Neural crest cell (in vitro differentiated cells): ENCODE data around the gene PNMA6F. TPM values are rescaled to one million over a fixed set of nuclear protein-coding genes. Genes with fewer than 3 reads are reported as not detected.

Experiments
- DNase-seq: peaks from one replicate; pipeline ENCODE4 v3.0.0; 2021; ENCODE audit warnings: low read depth, mixed read lengths, low spot score
- H3K27ac Mint-ChIP-seq: one replicate; pipeline ENCODE4 v1.8.0; 2021; ENCODE audit warnings: mild to moderate bottlenecking, mixed read lengths; ENCODE audit not compliant: unreplicated experiment
- H3K27me3 Mint-ChIP-seq: 2 replicates; pipeline ENCODE4 v1.8.0; 2021; ENCODE audit warnings: low read depth, mild to moderate bottlenecking, mixed read lengths
- H3K36me3 Mint-ChIP-seq: 2 replicates; pipeline ENCODE4 v1.8.0; 2021; ENCODE audit warnings: low read depth, mild to moderate bottlenecking, mixed read lengths
- H3K4me1 Mint-ChIP-seq: 2 replicates; pipeline ENCODE4 v1.8.0; 2021; ENCODE audit warnings: mixed read lengths
- H3K4me3 Mint-ChIP-seq: one replicate; pipeline ENCODE4 v1.8.0; 2021; ENCODE audit warnings: mild to moderate bottlenecking, mixed read lengths
- H3K9me3 Mint-ChIP-seq: 2 replicates; pipeline ENCODE4 v1.8.0; 2021; ENCODE audit warnings: mixed read lengths
- CTCF ChIP-seq: fragments of 200-600 bp; sonication (generic); conservative IDR thresholded peaks from 2 replicates; pipeline ENCODE4 v1.5.0; 2021; ENCODE audit warnings: antibody characterized with exemption, mild to moderate bottlenecking
- long read RNA-seq: library from polyadenylated mRNA; unstranded; transcript quantifications from one replicate; pipeline ENCODE4 v2.0.0, GENCODE V29; 2020
- total RNA-seq: library from RNA; stranded (reverse); gene quantifications from 2 replicates; pipeline ENCODE4 v1.2.1, GENCODE V29; 2021

Gene PNMA6F
- not detected in 2 replicates for total RNA-seq
- long read RNA-seq: 0 reads

GRCh38 chrX:153321381-153322124, at the start of gene PNMA6F:
Gene PNMA6F, minus strand, starts transcription at chrX:153321767. Its CDS starts 1,093 bp downstream, at chrX:153320674.
- Mint-ChIP-seq H3K27ac (no peak within 1 kb of the TSS), H3K36me3 (no peaks in the 10 kb centered on the region), H3K4me3 (no peak within 1 kb of the TSS), H3K4me1 (no peaks in the 10 kb centered on the region), H3K27me3 (peaks cover 12% of the 10 kb centered on the region), H3K9me3 (peaks cover 5% of the 10 kb centered on the region)
- TF ChIP-seq CTCF: no peak
- DNase-seq: no peak

- Mint-ChIP-seq H3K4me1 (no peaks in the 10 kb centered on the region), H3K4me3 (no peak overlapping the region), H3K27ac (no peak overlapping the region), H3K36me3 (no peaks in the 10 kb centered on the region), H3K27me3 (peaks cover 2% of the 10 kb centered on the region), H3K9me3 (peaks cover 4% of the 10 kb centered on the region)
- TF ChIP-seq CTCF: no peak
- no peak for DNase-seq
These were observed 49.7 kb upstream of the PNMA6F start for GRCh38 chrX:153371256-153371655.

- H3K9me3 Mint-ChIP-seq: peaks cover 4% of the 10 kb centered on the region
These were observed 48.9 kb upstream of the PNMA6F start for GRCh38 chrX:153370293-153371055.

GRCh38 chrX:153366878-153367538, 45.4 kb upstream of the PNMA6F start:
- Mint-ChIP-seq H3K4me3 (no peak overlapping the region), H3K27ac (no peak overlapping the region), H3K4me1 (no peaks in the 10 kb centered on the region), H3K9me3 (peaks cover 5% of the 10 kb centered on the region), H3K27me3 (peaks cover 9% of the 10 kb centered on the region), H3K36me3 (no peaks in the 10 kb centered on the region)
- no peak for DNase-seq
- TF ChIP-seq CTCF: no peak

More at GRCh38 chrX:153370293-153371055, 48.9 kb upstream of the PNMA6F start:
- peaks cover 6% of the 10 kb centered on the region for H3K27me3 Mint-ChIP-seq
- no peak for DNase-seq
- H3K4me1 Mint-ChIP-seq: no peaks in the 10 kb centered on the region
- no peaks in the 10 kb centered on the region for H3K36me3 Mint-ChIP-seq
- TF ChIP-seq CTCF: no peak
- H3K4me3 Mint-ChIP-seq: no peak overlapping the region
- no peak overlapping the region for H3K27ac Mint-ChIP-seq

- H3K4me1 Mint-ChIP-seq: no peaks in the 10 kb centered on the region
- peaks cover 9% of the 10 kb centered on the region for H3K27me3 Mint-ChIP-seq
- H3K36me3 Mint-ChIP-seq: no peaks in the 10 kb centered on the region
- peaks cover 6% of the 10 kb centered on the region for H3K9me3 Mint-ChIP-seq
- DNase-seq: no peak
- TF ChIP-seq CTCF: no peak
- no peak overlapping the region for H3K27ac Mint-ChIP-seq
- H3K4me3 Mint-ChIP-seq: no peak overlapping the region
These were observed 44.6 kb upstream of the PNMA6F start for GRCh38 chrX:153366119-153366518.
